ENCODE data around the gene SLC22A23.

Gene SLC22A23

GRCh38 chr6:3350252-3350796 is 106.5 kb downstream of the SLC22A23 start:
- DNase-seq = no peak

- DNase-seq = no peak
Observed at GRCh38 chr6:3349388-3350251, 107.2 kb downstream of the SLC22A23 start.

DNA sequence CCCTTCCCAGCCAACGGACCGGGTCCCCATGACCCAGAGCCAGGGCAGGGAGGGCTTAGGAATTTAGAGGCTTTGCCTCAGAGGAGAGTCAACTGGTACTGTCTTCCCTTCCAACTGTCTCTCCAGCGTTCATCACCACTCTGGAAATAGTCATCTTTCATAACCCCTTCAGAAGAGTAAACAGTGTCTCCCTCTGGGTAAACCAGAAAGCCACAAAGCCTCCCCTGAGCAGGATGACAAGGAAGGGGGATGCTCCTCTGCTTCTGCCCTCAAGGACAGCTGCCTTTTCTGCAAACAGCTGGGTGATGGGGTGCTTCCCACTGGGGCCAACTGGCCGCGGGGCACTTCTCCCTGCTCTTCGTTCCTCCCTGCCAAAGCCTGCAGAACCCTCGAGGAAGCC is 108.0 kb downstream of the SLC22A23 start:
- no peak for DNase-seq

GRCh38 chr6:3347826-3348225 is 109.0 kb downstream of the SLC22A23 start:
- DNase-seq = no peak

DNA sequence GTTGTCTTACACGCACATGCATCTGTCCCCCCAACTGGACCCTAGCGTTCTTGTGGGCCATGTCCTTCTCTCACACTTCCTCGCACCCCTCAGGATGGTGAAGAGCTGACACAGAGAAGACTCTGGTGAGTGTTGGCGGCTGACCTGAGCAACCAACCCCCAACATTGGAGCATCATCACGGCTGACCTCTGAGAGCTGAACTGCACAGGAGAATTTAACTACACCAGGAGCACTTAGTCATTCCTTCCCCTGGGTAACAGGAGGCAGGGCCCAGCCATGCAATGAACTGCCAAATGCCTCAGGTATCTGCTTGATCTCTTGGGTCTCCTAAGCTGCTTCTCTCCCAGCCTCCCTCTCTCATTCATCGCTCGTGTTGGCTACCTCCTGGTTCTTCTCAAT is 109.6 kb downstream of the SLC22A23 start:
- no peak for DNase-seq

- no peak for DNase-seq
Observed at GRCh38 chr6:3346476-3346875, 110.4 kb downstream of the SLC22A23 start.

DNA sequence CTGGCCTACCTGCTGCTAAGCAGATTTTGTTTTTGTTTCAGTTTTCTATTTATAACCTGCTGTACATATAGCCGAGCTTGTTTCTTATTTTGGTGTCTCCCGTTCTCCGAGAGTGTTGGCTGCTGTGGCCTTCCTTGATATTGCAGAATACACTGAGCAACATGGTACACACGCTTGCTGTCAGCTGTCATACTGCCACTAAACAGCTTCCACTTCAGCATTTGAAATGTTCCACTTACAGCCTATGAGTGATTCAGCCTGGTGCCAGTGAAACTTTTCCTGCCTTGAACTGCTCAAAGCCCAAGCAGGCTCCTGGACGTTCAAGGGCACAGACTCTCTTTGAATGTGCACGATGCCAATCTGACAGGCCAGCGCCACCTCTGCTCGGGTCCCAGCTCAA is 111.0 kb downstream of the SLC22A23 start:
- DNase-seq = no peak

DNA sequence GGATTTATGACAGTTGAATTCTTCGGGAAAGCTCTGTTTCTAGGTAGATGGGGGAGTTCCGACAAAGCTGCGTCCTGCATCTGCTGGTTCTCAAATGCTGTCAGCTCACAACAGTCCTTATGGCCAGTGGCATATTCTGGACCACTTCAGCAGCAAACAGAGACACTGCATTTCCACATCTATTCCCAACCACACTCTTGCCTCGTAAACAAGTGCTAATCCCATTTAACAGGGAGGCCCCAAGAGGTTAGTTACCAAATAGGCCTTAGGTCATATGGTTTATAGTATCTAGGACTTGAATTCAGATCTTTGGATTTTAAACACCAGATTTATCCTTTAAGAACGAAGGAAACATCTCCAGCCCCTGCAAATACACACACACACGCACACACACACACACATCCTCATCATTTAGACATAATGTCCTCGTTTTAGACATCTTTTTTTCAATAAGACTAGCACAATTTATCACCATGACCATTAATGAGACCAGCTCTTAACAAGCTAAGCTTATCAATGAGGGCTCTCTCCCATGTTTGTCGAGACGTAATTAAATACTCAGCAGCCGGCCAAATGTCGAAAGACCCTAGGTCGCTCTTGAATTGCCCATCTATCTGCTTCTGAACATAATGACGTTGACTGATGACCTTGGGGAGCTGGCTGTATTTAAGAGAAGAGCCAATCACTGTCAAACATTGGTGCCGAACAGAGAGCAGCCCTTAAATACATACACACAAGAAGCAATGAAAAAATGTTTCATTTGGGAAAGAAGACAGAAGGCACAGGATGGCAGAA is 113.6 kb downstream of the SLC22A23 start:
- DNase-seq = no peak

- no peak for DNase-seq
Observed at GRCh38 chr6:3341467-3341866, 115.4 kb downstream of the SLC22A23 start.

GRCh38 chr6:3340894-3341293 is 116.0 kb downstream of the SLC22A23 start:
- DNase-seq = no peak

GRCh38 chr6:3340358-3340802 is 116.5 kb downstream of the SLC22A23 start:
- DNase-seq = no peak

GRCh38 chr6:3339811-3340210 is 117.0 kb downstream of the SLC22A23 start:
- no peak for DNase-seq

GRCh38 chr6:3337521-3338350 is 119.1 kb downstream of the SLC22A23 start:
- no peak for DNase-seq

DNA sequence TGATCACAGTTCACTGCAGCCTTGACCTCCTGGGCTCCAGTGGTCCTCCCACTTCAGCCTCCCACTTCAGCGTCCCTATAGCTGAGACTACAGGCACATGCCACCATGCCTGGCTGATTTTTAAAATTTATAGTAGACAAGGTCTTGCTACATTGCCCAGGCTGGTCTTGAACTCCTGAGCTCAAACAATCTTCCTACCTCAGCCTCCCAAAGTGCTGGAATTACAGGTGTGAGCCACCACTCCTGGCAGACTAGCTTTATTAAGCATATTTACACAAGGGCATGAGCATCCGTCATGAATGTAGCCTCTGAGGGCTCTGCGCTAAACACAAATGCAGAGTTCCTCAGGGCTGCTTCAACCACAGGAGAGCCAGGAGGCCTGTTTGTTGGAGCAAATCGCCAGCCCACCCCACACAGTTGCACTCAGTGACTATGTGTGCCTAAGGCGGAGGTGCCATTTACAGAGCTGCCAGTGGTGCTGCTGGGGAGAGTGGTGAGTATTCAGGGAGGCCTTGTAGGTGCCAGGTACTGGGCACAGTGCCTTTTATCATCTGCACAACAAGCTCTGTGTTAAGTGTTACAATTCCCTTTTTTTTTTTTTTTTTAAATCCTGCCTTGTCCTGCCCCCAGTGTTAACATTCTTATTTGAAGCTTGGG is 119.9 kb downstream of the SLC22A23 start:
- no peak for DNase-seq

- no peak for DNase-seq
Observed at GRCh38 chr6:3336066-3336786, 120.6 kb downstream of the SLC22A23 start.

DNA sequence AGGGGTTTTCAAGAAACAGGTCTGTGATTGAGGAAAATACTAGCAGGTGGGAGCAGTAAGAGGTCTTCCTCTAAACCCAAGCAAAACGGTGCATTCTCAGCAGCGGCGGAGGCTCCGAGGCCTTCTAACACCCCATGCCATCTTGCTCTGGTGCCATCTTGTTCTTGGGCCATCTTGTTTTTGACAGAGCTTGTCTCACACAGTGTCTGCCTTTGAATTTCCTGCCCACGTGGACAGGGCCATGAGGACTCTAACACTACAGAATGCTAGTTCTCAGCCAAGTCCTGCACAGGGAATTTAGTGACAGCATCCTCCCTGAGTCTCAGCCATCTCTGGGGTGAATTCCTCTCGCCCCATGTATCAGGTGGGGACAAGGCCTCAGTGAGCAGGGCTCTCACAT is 121.7 kb downstream of the SLC22A23 start:
- DNase-seq = no peak

DNA sequence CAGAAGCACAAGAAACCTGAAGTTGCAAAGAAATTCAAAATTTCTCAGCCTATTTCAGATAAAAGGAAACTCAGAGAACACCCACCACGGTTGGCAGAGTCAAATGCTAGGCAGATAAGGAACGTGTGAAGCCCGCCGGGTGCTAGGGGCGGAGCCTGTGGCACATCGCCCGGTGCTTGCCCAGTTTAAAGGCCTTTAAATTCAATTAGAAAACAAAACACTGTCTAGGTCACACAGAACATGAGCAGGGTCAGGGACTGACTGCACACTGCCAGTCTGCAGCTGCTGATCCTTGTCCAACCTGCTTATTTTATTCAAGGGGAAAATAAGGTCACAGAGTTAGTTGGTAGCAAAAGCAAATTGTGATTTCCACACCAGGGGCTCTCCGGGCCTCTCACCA is 122.3 kb downstream of the SLC22A23 start:
- no peak for DNase-seq

- DNase-seq = no peak
Observed at GRCh38 chr6:3333263-3333662, 123.6 kb downstream of the SLC22A23 start.

- no peak for DNase-seq
Observed at GRCh38 chr6:3331971-3332370, 124.9 kb downstream of the SLC22A23 start.

GRCh38 chr6:3331494-3331893 is 125.4 kb downstream of the SLC22A23 start:
- no peak for DNase-seq

DNA sequence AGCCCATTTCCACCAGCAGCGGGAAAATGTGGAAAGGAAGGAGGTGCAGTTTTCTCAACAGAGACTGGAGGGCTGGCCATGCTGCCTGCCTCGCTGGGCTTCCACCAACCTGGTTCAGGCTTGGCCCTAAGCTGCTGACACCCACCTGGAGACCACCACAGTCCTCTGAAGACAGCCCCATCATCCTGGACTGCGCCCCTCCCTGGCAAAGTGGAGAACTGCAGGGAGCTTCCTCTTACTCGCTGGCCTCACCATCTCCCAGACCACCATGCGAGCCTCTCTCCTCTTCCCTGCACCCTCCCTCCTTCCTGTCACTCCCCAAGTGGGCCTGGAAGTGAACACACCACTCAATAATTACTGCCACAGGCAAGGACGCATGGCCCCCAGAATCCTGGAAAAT is 126.7 kb downstream of the SLC22A23 start:
- no peak for DNase-seq
